ENCODE results near the gene TXNDC12.

The TXNDC12 gene

GRCh38 chr1:52003877-52004276 is 51.1 kb downstream of the TXNDC12 start:
- no peak for TF ChIP-seq MYC (IDR thresholded peaks at IDR 0.05; ENCODE audit: low read depth, low read length)
- no peak for TF ChIP-seq MAX (IDR thresholded peaks at IDR 0.05; ENCODE audit: low read depth, low read length)
- no peak for TF ChIP-seq POLR2A (IDR thresholded peaks at IDR 0.05; ENCODE audit: extremely low read depth, insufficient read length)
- TF ChIP-seq CTCF (IDR thresholded peaks at IDR 0.05; ENCODE audit: low read depth, low read length), result no peak
- no peak overlapping the region for H3K4me3 ChIP-seq (ENCODE audit: low read depth, low read length)
- no peak for DNase-seq (ENCODE audit: low read depth)

DNA sequence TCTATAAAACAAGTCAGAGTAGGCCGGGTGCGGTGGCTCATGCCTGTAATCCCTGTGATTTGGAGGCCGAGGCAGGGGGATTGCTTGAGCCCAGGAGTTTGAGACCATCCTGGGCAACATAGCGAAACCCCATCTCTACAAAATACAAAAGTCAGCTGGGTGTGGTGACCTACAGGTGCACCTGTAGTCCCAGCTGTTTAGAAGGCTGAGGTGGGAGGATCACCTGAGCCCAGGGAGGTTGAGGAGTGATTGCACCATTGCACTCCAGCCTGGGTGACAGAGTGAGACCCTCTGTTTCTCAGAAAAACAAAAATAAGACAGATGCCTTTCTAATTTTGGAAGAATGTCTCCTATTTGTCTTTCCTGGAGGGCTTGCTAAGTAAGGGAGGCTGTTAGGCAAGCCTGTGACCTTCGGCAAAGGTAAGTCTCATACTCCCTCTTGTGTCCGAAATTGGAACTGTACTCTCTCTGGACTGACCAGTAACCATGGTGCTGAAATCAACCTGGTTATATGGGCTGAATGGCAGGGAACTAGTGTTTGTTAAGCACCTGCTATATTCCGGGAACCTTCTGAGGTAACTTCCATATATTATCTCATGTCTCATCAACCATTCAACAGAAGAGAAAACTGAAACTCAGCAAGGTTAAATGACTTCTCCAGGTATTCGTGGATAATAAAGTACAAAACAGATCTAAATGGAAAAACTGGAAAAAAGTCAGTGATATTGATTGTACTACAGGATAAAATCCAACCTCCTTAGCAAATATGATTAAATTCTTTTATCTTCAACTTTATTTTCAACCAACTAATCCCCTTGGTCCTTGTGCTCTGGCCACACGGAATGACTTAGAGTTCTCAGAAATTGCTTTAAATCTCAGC is 52.7 kb downstream of the TXNDC12 start:
- peak; percentile 86 for DNase-seq (ENCODE audit: low read depth)
- peak; percentile 23; the same call in 1 of the 2 replicates for TF ChIP-seq MYC (IDR thresholded peaks at IDR 0.05; ENCODE audit: low read depth, low read length)
- TF ChIP-seq POLR2A (IDR thresholded peaks at IDR 0.05; ENCODE audit: extremely low read depth, insufficient read length), result no peak
- TF ChIP-seq CTCF (IDR thresholded peaks at IDR 0.05; ENCODE audit: low read depth, low read length), result peak; percentile 71
- TF ChIP-seq MAX (IDR thresholded peaks at IDR 0.05; ENCODE audit: low read depth, low read length), result no peak
- no peak overlapping the region for H3K4me3 ChIP-seq (ENCODE audit: low read depth, low read length)

DNA sequence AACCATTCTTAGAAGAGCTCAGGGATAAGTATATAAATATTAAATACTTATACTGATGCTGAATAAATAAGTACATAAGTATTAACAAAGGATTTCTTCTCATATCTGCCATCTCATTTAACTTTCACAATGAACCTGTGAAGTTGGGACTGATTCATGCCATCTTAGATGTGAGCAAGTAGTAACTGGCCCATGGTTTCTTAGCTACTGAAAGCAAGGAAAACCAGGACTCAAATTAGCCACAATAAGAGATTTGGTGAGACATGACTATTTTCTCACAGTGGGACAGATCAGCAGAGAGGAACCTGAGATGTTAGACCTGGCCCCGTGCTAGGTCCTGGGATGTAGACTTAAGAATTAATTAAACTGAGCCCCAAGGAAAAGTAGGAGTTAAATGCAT is 56.3 kb downstream of the TXNDC12 start:
- no peak for DNase-seq (ENCODE audit: low read depth)
- H3K4me3 ChIP-seq (ENCODE audit: low read depth, low read length), result no peak overlapping the region
- TF ChIP-seq MYC (IDR thresholded peaks at IDR 0.05; ENCODE audit: low read depth, low read length) (no peak), CTCF (IDR thresholded peaks at IDR 0.05; ENCODE audit: low read depth, low read length) (no peak), POLR2A (IDR thresholded peaks at IDR 0.05; ENCODE audit: extremely low read depth, insufficient read length) (no peak), MAX (IDR thresholded peaks at IDR 0.05; ENCODE audit: low read depth, low read length) (no peak)

DNA sequence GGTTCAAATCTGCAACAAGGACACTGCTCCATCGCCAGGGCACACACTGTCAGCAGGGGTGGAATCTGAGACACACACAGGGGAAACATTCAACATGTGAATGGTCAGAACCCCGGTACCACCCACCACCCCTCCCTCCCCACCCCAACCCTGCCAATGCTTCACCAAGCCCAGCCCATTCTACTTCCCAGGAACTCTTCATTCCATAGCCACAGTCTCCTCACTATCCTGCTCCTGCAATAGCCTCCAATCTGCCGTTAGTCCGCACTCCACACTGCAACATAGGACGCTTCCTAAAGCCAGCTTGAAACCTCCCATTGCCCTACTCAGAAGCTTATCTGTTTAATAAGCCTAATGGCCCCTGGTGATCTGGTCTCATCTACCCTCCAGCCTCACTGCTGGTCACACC is 57.0 kb downstream of the TXNDC12 start:
- no peak for DNase-seq (ENCODE audit: low read depth)
- H3K4me3 ChIP-seq (ENCODE audit: low read depth, low read length), result no peak overlapping the region
- TF ChIP-seq MYC (IDR thresholded peaks at IDR 0.05; ENCODE audit: low read depth, low read length), result no peak
- TF ChIP-seq MAX (IDR thresholded peaks at IDR 0.05; ENCODE audit: low read depth, low read length), result no peak
- TF ChIP-seq POLR2A (IDR thresholded peaks at IDR 0.05; ENCODE audit: extremely low read depth, insufficient read length), result no peak
- TF ChIP-seq CTCF (IDR thresholded peaks at IDR 0.05; ENCODE audit: low read depth, low read length), result no peak

DNA sequence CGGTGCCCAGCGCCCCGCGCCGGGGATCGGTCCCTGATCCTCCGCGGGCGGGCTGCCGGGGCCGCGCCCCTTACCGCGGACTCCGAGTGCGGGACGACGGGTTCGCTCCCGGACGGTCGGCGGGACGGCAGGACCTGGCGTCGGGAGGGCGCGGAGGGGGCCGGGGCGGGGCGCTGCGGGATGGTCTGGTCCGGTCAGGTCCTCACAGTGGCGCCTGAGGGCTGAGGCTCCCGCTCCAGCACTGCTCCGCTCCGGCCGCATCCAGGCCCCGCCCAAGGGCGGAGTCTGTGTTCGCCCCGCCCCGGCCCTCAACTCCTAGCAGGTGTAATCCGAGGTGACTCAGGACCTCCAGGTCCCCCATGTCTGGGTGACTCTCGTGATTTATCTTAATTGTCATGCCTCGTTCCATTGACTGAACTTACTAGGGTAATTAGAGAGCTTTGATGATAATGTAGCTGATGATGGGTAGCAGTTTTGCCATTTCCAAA is 64.5 kb downstream of the TXNDC12 start, which contains the start of gene RAB3B:
TSS of gene RAB3B (minus strand) at position 223 of the 488 bp plus-strand sequence. CDS start 13,583 bp downstream, outside the sequence.
- no peak for TF ChIP-seq MAX (IDR thresholded peaks at IDR 0.05; ENCODE audit: low read depth, low read length)
- no peak for TF ChIP-seq POLR2A (IDR thresholded peaks at IDR 0.05; ENCODE audit: extremely low read depth, insufficient read length)
- no peak for TF ChIP-seq MYC (IDR thresholded peaks at IDR 0.05; ENCODE audit: low read depth, low read length)
- no peak for TF ChIP-seq CTCF (IDR thresholded peaks at IDR 0.05; ENCODE audit: low read depth, low read length)
- no peak within 1 kb of the TSS for H3K4me3 ChIP-seq (ENCODE audit: low read depth, low read length)
- DNase-seq (ENCODE audit: low read depth), result peak; percentile 28
